GM19455 (cell line): Measurements from ENCODE around the gene COL24A1.
A peak's percentile ranks its signal among the peaks of the same experiment; 100 is the strongest.
"Not testable (repeated sequence)": the region's sequence is repeated elsewhere in the genome, so short reads cannot be mapped to it uniquely, and the experiment has no call there.

Experiments
- ATAC-seq: cut with Tn5 transposase; IDR thresholded peaks from one replicate; pipeline ENCODE4 v1.9.1; 2021; ENCODE audit not compliant: unreplicated experiment

COL24A1 gene

DNA sequence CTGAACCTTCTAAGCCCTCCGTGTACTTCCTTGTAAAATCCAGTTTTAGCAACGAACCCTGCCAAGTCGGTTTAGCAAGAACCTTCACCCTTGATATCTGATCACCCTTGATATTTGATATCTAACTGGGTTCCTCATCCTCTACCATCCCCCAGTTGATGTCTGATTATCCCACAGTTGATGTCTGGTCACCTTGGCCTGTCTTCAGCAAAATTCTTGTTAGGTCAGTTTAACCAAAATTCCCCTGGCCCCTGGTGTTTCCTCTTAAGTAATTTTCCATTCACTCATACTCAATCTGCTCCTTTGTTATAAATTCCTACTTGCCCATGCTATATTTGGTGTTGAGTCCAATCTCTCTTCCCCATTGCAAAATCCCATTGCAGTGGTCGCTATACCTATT lies 333.9 kb downstream of the COL24A1 start:
- no peak for ATAC-seq

DNA sequence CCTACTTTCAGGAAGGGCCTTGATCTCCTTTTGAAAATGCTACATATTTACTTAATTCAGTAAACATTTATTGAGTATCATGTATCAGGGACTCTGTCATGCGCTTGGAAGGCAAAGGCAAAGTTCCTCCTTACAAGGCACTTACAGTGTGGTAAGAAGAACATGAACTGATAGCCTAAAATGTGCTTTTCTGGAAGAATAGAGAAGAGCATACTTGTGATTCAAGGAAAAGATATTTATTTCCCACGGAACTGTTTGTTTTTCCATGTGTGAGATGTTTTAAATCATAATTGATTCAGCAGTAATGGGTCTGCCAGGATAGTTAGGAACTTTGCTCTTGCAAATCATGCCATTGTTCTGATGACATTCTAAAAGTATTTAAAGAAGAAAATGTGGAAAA lies 338.2 kb downstream of the COL24A1 start:
- no peak for ATAC-seq

DNA sequence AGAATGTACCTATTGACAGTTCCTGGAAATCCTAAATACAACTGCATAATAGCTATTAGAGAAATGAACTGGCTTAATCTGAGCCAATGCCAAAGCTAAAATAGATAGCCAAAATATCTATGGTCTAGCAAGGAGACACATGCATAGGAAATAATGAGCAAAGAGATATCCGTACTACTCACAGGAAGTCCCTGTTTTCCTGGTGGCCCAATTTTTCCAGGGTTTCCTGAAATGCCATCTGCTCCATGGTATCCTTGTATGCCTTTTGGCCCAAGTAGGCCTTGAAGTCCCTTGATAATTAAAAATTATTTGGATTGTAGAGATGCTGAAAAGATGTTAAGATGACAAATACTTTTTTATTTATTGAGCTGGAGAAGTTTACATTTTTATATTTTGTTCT lies 340.0 kb downstream of the COL24A1 start:
- no peak for ATAC-seq

DNA sequence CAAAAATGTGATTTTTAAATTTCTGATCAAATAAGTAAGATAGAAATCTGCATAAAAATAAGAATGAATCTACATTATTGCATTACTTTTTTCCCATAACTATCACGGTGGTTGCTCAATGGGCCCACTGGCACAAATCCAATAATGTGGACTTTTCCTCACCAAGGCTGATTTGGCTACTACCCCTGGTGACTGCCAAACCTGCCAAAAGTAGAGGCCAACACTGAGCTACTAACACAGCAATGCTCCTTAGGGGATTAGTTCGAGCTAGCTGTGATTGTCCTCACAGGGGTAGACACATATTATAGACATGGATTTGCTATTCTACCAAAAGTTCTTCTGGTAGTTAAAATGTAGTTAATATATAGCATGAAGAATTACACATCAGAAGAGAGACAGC lies 340.7 kb downstream of the COL24A1 start:
- ATAC-seq = no peak

DNA sequence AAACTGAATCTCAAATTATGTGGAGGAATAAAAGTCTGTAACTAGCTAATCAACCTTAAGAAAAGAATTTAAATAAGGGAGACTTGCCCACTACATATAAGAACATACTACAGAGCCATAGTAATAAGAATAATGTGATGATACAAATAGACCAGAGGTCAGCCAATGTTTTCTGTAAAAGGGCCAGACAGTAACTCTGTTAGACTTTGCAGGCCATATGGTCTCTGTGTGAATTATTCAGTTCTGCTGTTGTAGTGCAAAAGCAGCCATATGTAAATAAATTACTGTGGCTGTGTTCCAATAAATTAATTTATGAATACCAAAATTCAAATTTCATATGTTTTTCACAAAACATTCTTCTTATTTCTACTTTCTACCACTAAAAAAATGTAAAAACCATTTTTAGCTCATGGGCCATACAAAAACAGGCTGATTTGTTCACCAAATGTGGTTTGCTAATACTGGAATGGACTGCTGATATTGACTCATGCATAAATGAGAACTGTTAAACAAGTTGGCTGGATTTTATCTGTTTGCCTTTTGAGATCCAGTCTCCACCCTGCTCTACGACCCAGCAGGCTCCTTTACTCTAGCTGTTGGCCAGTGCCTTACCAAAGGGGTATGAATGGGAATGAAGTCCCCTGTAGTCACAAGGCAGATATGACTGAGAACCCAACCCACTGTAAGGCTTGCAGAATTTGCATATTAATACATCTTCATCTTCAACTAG lies 350.2 kb downstream of the COL24A1 start:
- no peak for ATAC-seq

DNA sequence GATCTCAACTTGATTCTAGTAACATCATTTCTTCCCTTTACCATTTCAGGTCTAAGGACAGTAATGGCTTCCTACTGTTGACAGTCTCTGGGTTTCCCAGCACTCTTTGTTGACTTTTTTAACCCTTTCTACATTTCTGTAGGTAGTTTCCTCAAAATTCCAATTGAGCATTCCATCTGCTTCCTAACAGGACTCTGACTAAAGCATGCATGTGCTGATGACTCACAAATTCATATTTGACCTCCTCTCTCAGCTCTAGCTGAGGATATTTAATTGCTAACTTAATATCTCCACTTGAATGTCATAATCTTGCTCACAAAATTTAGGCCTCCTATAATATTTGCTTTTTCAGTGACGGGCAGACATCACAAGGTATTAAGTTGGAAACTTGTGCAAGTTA lies 355.1 kb downstream of the COL24A1 start:
- ATAC-seq = no peak

DNA sequence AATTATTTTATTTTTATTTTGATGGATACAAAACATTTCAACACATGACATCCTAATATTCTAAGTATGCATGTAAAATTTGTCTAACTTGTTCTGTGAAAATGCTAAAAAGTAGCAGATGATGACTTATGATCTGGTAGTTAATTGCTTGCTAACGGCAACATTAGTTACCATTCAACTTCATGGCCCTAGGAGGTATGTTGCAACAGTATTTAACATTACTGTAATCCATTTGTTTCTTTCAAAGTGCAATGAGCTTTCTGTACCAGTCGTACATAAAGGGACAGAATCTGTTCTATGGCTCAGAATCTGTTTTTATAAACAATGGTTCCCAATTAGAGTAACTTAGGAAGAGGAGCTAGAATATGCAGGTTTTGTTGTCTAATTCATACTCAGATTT lies 356.8 kb downstream of the COL24A1 start:
- no peak for ATAC-seq

DNA sequence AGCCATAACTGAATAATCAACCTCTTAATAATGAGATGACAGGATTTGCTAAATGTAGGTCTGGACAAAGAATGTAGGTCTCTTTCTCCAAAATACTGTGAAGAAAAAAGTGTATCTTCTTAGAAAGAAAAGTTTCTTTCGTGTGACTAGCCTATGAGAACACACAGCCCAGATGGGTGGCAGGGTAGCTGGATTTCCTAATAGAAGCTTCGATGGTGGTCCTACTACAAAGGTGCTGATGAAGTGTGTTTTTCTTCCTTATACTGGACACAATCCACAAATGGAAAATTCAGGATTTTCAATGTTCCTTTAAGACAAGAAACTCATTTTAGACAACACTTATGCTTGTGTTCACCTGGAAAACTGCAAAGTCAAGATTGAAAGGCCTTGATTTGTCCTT lies 358.2 kb downstream of the COL24A1 start:
- no peak for ATAC-seq

DNA sequence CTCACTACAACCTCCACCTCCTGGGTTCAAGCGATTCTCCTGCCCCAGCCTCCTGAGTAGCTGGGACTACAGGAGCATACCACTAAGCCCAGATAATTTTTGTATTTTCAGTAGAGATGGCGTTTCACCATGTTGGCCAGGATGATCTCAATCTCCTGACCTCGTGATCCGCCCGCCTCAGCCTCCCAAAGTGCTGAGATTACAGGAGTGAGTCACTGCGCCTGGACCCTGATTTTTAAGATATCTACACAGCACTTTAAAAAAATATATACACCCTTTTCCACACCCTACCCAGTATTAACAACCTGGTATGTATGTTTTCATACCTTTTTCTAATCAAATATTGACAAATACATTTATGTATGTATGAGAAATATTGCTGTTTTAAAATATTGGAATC lies 379.6 kb downstream of the COL24A1 start:
- ATAC-seq = not testable (repeated sequence)

DNA sequence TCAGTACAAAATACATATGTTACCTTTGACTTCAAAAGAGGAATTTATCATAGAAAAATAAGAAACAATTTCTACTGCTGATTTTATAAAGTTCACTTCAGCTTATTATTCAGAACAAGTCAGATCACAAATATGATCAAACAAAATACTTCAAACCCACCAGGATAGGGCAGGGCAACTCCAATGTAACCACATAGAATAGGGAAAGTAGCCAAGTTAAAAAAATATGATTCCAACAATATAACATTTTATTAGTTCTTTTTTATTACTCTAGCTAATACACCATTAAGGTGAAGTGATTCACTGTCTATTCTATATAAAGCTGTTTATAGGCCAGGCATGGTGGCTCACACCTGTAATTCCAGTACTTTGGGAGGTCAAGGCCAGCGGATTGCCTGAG lies 393.8 kb downstream of the COL24A1 start:
- no peak for ATAC-seq

DNA sequence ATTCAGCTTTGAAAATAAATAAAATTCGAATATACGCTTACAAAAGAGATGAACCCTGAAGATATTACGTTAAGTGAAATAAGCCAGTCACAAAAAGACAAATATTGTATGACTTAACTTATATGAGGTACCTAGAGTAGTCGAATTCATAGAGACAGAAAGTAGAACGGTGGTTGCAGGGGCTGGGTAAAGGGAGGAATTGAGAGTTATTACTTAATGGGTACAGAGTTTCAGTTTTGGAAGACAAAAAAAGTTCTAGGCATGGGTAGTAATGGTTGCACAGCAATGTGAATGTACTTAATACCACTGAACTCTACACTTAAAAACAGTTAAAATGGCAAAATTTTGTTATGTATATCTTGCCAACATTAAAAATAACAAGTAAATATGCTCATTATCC lies 399.7 kb downstream of the COL24A1 start:
- ATAC-seq = no peak

DNA sequence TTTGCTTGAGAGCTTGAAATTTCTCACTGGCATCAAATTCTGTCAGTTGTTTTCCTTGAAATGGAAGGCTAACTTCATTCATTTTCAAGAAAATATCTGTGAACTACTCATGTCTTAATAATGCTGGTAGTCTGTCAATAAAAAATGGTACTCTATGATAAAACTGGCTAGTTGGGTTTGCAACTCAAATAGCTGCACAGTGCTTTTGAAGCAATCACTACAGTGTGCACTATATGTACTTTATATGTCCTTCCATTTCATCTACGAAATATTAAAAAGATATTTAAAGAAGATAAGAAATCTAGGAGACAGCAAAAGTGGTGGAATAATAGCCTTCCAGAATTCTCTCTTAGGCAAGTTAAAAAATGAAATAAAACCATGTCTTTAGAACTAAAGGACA lies 408.5 kb downstream of the COL24A1 start:
- ATAC-seq = no peak

DNA sequence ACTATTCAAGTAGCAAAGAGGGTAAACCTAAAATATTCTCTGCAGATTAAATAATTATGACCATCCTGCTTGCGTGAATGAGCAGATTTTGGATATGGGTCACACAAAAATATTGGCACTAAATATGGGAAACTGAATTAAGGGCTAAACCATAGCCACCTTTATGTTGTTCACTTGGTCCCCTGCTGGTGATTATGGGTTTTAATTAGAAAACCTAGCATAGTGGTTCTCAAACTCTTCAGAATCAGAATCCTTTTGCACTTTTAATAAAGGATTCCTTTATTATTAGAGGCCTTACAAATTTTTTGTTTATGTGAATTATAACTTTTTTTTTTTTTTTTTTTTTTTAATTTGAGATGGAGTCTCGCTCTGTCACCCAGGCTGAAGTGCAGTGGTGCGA lies 409.8 kb downstream of the COL24A1 start:
- ATAC-seq = no peak

DNA sequence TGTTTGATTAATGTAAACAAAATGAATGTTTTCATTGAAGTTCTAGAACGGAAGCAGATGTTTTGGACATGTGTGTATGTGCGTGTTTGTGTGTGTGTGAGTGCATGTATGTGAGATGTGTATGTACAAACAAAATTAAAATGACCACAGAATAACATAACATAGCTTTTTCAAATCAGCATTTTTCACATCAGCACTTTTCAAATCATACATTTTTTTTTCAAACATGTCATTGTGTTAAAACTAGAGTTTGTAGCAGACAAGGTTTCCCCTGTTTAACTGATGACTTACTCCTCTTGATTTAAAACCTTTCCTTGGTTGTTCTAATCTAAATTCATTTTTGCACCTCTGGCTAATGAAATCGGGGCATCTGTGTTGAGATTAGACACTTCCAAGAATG lies 412.8 kb downstream of the COL24A1 start:
- no peak for ATAC-seq

DNA sequence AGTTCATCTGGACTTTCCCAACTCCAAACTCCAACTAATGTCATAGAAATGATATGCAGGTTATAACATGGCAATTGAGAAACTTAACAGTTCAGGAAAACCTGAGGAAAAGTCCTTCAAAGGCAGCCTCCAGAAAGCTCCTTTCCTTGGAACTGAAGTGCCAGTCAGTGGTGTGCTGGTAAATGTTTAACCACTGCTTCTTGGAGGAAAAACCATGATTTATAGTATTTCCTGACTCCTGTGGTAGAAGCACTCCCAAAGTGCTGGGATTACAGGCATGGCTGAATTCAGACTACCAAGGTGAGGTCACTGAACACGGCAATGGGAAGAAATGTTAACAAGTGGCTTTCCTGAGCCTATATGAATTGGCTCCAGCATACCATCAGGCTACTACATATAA lies 421.6 kb downstream of the COL24A1 start:
- ATAC-seq = no peak

DNA sequence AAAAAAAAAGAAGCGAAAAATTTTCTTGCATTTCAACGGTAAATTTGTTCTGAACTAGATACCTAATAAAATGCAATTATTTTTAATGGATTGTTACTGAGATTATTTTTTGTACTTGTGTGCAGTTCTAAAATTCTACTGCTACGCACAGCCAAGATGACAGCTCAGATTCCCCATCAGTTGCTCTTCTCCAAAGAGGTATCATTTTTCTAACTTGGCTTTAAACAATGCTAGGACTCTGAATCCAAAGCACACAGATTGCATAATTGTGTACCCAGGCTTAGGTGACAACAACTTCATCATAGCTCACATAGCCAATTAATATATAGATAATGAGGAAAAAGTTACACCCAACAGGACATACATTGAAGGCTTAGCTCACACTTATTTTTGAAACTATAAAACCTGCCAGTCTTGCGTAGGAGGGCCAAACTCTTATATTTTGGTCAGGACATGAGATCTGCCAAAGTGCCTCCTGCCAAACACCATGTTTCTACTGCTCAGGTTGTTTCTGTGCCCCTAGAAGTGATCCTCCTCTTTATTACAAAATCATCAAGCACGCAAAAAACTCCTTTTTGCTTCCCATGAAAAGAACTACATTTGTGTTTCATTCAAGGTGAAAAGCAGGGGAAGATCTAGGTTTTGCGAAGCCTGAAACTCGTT lies 437.8 kb downstream of the COL24A1 start:
- no peak for ATAC-seq

DNA sequence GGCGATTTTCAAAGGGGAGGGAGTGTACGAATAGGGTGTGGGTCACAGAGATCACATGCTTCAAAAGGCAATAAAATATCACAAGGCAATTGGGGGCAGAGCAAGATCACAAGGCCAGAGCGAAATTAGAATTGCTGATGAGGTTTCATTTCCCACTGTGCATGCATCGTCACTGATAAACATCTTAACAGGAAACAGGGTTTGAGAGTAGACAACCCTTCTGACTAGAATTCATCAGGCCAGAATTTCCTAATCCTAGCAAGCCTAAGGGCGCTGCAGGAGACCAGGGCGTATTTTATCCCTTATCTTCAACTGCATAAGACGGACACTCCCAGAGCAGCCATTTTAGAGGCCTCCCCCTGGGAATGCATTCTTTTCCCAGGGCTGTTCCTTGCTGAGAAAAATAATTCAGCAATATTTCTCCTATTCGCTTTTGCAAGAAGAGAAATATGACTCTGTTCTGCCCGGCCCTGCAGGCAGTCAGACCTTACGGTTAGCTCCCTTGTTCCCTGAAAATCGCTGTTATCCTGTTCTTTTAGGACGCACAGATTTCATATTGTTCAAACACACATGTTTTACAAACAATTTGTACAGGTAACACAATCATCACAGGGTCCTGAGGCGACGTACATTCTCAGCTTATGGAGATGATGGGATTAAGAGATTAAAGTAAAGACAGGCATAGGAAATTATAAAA lies 442.0 kb downstream of the COL24A1 start:
- not testable (repeated sequence) for ATAC-seq

DNA sequence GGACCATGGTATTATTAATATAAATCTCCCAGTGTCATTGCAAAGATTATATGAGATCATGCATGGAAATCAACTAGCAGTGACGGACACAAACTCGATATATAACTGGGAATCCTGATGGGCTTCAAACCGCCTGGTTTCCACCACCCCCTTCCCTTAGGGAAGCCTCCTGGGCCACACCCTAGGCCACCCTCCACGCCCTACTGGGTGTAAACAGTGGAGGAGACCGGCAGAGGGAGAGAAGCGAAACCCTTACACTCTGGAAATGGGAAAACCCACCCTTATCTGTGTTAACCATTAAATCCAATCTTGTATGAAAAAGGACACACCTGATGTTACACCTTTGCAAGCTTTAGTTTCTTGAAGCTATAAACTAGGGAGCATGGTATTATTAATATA lies 447.7 kb downstream of the COL24A1 start:
- no peak for ATAC-seq

DNA sequence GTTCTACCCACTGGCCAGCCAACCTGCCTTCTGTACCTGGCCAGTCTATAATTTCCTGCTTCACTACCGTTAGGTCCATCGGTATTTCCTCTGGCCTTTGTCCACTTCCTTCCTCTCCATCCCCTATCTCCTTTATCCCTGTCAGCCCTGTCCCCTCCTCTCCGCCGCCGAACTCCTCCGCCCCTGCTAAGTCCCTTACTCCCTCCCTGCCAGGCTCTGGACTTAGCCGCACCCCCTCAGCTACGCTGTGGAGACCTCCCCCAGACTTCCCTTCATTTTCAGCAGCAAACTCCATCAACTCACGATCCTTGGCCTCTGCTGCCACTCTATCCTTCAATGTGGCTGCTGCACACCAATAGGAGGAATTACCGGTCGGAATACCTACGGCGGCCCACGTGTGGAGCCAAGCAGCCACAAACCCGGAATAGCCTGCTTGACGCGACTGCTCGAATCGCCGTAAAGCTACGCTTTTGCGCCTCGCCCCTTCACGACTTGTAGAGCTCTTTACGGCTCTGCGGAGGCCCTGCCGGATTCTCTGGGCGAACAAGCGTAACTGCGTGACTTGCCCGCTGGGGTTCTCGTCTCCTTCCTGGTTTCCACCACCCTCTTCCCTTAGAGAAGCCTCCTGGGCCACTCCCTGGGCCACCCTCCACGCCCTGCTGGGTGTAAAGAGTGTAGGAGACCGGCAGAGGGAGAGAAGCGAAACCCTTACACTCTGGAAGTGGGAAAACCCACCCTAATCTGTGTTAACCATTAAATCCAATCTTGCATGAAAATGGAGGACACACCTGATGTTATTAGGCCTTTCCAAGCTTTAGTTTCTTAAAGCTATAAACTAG lies 448.4 kb downstream of the COL24A1 start, which contains the start of gene ZNHIT6:
ZNHIT6 (minus strand) TSS at position 444 of the 839 bp plus-strand sequence; CDS start at position 295, 149 bp downstream.
- peak; percentile 91 for ATAC-seq

DNA sequence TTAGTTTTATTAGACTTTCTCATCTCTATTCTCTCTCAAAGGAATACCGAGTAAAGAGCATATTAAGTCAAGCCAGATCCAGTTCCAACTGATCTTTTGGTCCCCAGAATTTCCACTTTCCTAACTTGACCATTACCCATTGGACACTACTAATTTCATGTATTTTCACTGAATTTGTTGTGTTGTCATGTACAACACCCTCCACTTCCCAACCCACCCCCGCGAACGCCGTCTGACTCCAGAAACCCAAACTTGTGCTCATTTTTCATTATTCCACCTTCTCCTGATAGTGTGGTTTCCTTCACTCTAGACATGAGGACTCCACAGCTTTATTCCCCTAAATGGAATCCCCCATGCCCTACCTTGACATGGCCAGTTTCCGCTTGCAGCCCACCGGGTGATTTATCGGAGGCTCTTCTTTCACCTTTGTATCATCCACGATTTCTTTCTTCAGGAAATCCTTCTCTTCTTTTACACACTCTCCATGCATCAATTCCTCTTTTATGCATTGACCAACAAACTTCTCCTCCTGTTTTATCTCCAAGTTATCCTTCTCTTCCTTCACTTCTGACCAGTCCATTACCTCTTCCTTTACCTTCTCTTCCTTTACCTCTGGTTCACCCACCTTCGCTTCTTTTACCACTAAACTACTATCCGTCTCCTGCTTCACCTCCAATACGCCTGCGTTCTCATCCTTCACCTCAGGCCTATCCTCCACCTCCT lies 449.1 kb downstream of the COL24A1 start:
- ATAC-seq = peak; percentile 26

DNA sequence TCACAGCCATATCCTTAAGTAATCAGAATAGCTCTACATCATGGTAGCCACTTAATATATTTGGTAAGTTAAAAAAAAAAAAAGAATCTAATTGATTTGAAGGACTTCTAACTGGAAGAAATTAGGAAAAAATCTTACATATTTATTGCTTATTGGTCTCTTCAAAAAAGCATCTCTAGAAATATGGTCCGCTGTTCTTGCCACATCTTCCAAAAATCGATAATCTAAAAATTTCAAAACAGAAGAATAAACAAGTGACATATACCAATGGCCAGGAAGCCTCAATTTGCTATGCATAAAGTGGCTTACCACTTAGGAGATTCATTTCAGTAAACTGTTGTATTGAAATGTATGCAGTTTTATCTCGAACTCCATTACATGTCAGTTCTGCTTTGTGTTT lies 450.6 kb downstream of the COL24A1 start:
- no peak for ATAC-seq
